OCI-LY7 (cell line): ENCODE data around the gene KIF25.

Experiments
- CTCF ChIP-seq: fragments of 200-600 bp; sonication (generic); conservative IDR thresholded peaks from 2 replicates; pipeline ENCODE4 v1.5.1; 2014; ENCODE audit warnings: mild to moderate bottlenecking, antibody characterized with exemption, low read length, moderate library complexity, mixed read lengths
- EZH2phosphoT487 ChIP-seq: fragments of 200-600 bp; sonication (generic); IDR thresholded peaks from 2 replicates; pipeline ENCODE4 v1.6.1; 2018; ENCODE audit warnings: low read depth, borderline replicate concordance, mild to moderate bottlenecking, mixed run types, antibody characterized with exemption, low read length, moderate library complexity, mixed read lengths

DNA sequence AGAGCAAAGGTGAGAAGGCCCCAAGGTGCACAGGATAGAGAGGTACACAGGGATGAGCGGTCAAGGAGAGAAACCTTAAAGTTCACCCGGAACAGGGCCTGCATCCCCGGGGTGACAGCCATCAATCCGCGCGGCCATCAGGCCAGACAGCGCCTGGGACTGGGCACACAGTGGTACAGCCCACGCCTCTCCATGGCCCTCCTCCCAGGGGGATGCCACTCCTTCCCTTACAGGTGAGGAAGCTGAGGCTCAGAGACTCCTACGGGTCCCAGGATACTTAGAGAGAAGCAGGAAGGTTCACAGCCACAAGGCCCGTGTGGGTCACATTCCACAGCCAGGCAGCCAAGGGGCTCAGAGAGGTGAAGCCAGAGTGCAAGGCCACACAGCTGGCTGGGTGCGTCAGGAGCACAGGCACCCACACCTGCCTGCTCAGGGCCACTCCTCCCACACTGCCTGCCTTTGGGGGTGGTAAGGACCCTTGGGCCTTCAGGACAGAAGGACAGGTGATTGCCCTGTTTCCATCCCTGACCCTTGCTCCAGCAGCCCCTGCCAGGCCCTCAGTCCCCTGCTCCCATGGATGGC, 66.8 kb downstream of the KIF25 start:
- TF ChIP-seq EZH2phosphoT487 (no peak), CTCF (no peak)
